Transverse colon (tissue), 4 donors: ENCODE data around the gene FNBP1L.

Experiments used
- EP300 ChIP-seq: sonication (generic); formaldehyde crosslinking; IDR thresholded peaks from one replicate; pipeline ENCODE4 v1.6.1; 2017; ENCODE audit warnings: antibody characterized with exemption, low read depth
- POLR2A ChIP-seq: fragments of 450-650 bp; IDR thresholded peaks from one replicate; pipeline ENCODE4 v1.6.1; 2016; ENCODE audit warnings: antibody characterized with exemption, mild to moderate bottlenecking, moderate library complexity
- POLR2AphosphoS5 ChIP-seq, 3 donors: sonication (generic); formaldehyde crosslinking; IDR thresholded peaks; one replicate each; pipeline ENCODE4 v1.6.1; 2016; ENCODE audit warnings: antibody characterized with exemption in 3 of 3
- TF ChIP-seq, protein P1 (sequence below), 5 experiments: fragments of 200-600 bp in 3 of 5; fragments of 450-650 bp in 2 of 5; sonication (generic) in 3 of 5; IDR thresholded peaks; 1 replicate in 2 of 5; 2 replicates in 3 of 5; pipeline ENCODE4 v1.5.1; 2016 to 2017; ENCODE audit warnings: antibody characterized with exemption in 5 of 5, inconsistent platforms in 3 of 5, mild to moderate bottlenecking in 2 of 5, moderate library complexity in 1 of 5

DNA sequence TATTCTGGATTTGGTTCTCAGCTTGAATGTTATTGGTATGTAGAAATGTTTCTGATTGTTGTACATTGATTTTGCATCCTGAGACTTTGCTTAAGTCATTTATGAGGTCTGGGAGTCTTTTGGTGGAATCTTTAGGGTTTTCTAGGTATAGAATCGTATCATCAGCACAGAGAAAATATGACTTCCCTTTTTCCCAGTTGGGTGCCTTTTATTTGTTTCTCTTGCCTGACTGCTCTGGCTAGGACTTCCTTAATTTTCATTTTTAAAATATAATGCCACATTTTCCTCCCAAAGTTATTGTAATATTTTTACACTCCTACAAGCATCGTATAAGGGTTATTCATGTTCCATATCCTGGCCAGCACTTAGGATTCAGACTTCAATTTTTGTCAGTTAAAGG lies 111.1 kb downstream of the FNBP1L start:
- TF ChIP-seq POLR2A, result no peak
- TF ChIP-seq, protein P1, sequence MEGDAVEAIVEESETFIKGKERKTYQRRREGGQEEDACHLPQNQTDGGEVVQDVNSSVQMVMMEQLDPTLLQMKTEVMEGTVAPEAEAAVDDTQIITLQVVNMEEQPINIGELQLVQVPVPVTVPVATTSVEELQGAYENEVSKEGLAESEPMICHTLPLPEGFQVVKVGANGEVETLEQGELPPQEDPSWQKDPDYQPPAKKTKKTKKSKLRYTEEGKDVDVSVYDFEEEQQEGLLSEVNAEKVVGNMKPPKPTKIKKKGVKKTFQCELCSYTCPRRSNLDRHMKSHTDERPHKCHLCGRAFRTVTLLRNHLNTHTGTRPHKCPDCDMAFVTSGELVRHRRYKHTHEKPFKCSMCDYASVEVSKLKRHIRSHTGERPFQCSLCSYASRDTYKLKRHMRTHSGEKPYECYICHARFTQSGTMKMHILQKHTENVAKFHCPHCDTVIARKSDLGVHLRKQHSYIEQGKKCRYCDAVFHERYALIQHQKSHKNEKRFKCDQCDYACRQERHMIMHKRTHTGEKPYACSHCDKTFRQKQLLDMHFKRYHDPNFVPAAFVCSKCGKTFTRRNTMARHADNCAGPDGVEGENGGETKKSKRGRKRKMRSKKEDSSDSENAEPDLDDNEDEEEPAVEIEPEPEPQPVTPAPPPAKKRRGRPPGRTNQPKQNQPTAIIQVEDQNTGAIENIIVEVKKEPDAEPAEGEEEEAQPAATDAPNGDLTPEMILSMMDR (IDR thresholded peaks at IDR 0.05), result no peak
- TF ChIP-seq EP300, result no peak
- no peak for TF ChIP-seq POLR2AphosphoS5 (IDR thresholded peaks at IDR 0.05)
